Glomerular visceral epithelial cell (primary cell): ENCODE measurements around the gene RGPD4.
"Not testable (repeated sequence)": the region's sequence is repeated elsewhere in the genome, so short reads cannot be mapped to it uniquely, and the experiment has no call there.

Experiments used
- DNase-seq: peaks from one replicate; pipeline ENCODE4 v3.0.0-alpha.2; 2016; ENCODE audit errors: extremely low spot score

Gene RGPD4

GRCh38 chr2:107826749-107827148 lies at the start of gene RGPD4:
Gene RGPD4, plus strand, starts transcription at chr2:107826892. Its CDS starts 122 bp downstream, at chr2:107827014.
- not testable (repeated sequence) for DNase-seq

- no peak for DNase-seq
Observed at GRCh38 chr2:107777974-107778373, 48.7 kb upstream of the RGPD4 start.

GRCh38 chr2:107785756-107786155 lies 40.9 kb upstream of the RGPD4 start:
- DNase-seq = no peak

GRCh38 chr2:107790837-107791236 lies 35.9 kb upstream of the RGPD4 start:
- no peak for DNase-seq

DNA sequence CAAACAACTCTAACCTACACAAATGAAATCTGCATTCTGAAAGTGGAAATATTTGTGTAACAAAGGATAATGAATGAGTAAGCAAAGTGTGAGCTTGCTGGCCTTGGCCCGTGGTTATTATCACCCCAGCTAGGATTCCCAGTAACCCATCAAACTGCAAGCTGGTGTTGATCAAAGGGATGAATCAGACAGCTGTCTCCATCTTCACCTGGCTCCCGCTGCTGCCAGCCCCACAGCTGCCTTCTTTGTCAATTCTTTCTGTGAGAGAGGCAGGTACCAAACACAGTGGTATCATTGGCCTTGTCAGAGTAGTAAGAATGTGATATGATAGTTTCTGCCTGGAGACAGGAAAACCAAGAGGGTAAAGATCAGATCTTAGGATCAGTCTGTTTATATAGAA lies 25.2 kb upstream of the RGPD4 start:
- DNase-seq = no peak

DNA sequence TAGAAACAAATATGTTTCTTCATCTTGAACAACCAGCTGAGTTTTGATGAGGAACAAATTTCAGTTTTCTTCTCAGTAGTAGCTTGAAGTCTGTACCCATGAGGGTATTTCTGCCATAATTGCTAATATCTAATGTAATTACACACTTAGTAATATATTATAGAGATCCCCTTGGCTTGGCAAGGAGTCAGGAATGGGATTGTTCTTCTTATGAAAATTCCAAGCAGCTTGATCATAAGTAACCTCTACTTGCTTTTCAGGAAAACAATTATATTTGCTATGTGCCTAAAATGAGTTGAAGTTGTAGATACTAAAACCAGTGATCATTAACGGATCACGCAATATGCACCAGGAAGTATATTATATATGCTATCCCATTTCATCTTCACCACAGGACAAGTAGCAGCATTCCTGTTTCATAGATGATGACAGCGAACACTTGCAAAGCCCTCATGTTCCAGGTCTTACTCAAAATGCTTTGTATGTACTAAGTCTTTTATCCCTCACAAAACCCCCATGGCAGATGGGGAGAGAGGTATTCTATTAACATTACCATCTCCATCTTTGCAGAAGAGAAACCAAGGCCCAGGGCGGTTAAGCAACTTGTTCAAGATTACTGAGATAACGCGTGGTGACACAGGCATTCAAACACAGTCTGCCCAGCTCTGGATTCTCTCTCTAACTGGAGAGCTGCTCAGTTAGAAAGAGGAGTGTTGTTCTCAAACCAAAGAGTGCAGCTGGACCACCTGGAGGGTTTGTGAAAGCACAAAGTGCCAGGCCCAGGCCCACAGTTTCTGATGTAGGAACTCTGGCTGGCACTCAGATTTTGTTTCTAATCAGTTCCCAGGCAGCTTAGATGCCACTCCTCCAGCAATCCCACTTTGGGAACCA lies 21.8 kb upstream of the RGPD4 start:
- DNase-seq = no peak

DNA sequence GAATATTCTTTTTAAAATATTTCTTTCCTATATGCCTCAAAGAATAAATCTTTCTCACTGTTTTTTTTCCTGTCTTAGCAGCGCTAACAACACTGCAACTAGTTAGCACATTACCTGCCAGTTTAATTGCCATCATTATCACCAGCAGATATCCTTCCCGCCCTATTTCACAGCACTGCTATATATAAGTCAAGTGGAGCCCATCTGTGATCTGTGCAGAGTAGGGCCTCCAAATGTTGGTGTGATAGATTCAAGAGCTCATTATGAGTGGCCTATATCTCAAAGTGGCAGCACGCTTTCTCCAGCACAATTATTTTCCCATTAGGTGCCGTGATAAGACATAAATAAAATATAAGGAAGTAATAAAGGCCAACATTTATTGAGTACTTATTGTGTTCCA lies 19.8 kb upstream of the RGPD4 start:
- no peak for DNase-seq

DNA sequence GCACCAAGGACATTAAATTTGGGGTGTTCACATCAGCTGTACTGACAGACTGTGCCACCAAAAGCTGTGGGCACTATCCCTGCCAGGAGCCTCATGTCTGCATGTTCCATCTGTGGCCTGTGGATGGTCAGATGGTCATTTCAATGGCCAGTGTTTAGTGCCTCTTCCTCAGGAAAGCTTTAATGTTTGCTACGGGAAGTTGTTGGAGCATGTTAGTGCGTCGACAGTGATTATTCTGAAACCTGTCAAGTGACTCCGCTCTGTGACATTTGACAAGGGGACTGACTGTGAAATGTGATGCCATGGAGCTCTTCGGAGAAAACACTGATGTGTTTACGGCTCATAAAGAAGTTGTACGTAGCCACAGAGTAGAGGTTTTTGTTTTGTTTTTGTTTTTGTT lies 18.7 kb upstream of the RGPD4 start:
- DNase-seq = no peak

DNA sequence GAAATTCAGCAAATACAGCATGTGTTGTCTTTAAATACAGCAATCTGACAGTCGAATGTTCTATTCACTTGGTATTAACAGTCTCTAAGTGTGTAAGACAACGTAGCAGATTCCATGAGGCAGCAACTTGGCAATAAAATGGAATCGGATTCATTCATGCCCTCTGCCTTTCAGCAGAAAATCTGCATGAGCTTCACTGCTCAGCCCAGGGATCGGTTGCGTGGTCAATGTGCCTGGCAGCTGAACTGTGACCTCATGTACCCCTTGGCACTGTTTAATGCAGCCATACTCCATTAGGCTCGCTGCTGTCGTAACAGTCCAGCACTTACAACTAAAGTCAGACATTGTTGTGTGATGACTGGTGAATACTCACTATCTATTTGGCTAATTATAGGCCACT lies 17.7 kb upstream of the RGPD4 start:
- no peak for DNase-seq

DNA sequence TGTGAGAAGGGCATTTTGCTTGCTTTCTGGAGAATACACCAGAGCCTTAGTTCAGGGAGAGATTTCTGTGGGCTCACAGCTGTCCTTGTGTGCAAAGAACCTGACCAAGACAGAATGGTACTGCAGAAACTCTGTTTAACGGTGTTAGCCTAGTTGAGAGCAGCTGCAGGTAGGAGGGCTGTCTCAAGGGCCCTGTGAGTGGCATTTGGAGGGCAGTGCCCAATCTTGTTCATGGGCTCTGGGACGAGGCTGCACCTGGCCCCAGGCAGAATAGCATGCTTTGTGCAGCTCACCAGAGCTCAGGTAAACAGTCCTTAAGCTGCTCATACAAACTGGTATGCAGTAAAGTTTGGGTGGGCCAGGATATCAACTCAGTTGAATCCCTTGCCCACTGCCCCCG lies 16.9 kb upstream of the RGPD4 start:
- DNase-seq = no peak

DNA sequence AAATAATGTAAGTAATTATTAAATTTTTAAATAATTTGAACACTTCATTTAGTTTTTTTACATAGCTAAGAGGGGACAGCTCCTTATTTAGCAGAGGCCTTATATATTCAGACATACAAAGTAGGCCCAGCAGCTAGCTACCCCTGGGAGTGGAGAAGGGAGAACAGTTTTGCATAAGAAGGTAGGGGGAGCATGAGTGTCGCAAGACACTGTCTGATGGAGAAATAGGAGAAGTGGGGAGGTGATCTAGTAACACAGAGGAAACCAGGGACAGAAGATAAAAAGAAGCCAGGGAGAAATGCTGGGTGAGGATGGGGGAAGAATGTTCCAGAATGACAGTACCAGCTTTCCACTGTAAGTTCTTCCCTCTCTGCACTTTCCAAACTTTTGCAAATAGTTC lies 16.0 kb upstream of the RGPD4 start:
- DNase-seq = no peak

GRCh38 chr2:107811411-107811810 lies 15.3 kb upstream of the RGPD4 start:
- no peak for DNase-seq

GRCh38 chr2:107812006-107812405 lies 14.7 kb upstream of the RGPD4 start:
- no peak for DNase-seq

GRCh38 chr2:107817378-107817777 lies 9.3 kb upstream of the RGPD4 start:
- DNase-seq = no peak

- no peak for DNase-seq
Observed at GRCh38 chr2:107822302-107822701, 4.4 kb upstream of the RGPD4 start.

DNA sequence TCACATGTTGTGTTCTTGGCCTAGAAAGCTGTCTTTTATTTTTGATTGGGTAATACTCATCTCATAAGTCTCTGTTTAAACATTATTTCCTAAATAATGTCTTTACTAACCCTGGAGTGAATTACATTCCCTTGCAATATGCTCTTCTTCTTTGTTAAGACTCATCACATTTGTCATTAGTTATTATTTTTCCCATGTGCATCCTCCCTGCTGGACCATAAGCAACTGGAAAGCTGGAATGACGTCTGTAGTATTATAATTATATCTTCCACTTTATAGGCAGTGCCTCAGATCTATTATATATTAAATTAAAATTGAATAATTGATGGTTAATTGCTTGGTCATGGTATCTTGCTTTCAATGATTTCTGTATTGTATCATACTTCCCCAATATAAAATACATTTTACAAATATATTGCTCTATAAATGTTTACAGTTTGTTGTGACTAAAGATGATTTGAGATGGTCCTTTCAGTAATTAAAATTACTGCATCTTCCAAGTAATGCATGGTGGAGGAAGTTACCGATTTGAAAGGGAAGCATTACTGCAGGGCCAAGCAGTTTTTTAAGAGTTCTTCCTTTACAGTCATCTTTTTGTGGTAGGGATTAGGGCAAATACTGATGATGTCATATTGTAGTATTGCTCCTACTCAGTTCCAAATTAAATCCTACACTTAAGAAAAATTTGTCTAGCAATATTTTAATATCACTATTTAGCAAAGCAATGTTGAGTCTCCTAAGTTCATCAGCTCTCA lies 2.1 kb upstream of the RGPD4 start:
- DNase-seq = no peak

DNA sequence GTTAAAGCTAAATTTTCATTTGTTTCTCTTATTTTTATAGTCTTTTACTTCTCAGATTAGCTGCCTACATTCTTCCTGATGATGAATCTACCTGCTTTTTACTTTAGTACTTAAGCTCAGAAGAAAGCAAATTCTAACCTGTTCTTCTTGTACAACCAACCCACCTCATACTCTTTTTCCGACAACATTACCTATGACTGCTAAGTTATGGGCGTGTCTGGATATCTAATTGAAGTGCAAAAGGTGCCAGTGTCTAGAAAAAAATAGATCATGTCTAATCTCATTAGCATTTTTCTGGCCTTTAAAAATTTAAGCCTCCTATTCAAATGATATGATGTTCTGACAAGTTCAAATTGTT lies 1.5 kb upstream of the RGPD4 start:
- DNase-seq = no peak

DNA sequence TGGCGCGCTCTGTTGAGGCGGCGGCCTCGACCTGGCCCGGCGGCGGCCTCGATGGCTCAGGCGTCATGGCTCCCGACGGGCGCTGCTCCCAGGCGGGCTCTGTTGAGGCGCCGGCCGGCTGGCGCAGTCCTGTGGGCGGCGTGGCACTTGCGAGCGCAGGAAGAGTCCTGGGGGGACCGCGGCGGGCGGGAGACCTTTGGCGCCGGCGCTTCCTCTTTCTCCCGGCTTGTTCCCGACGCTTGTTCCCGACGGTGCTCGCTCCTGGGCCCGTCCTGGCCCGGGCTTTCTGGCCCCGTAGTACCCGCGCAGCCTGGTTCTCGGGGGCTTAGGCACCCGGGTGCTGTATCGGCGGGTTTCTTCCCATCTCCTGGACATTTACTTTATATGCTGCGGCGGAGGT lies 2.8 kb downstream of the RGPD4 start:
- DNase-seq = not testable (repeated sequence)

DNA sequence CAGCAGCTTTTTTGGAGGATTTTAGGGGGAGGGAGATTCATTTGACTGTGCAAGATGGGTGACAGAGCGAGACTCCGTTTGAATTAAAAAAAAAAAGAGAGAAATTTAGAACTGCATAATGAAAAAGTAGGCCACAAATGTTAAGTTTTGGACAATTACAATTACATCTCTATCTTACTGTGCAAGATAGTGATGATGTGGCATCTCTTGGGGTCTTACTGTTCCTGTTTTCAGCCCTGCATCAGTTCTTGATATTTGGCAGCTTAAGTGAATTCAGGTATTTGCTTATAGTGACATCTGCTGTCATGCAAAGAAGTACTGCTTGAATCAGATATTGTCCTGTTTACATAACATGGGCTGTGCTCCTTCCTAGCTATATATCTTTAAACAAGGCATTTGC lies 6.5 kb downstream of the RGPD4 start:
- DNase-seq = not testable (repeated sequence)

GRCh38 chr2:107833618-107834017 lies 6.9 kb downstream of the RGPD4 start:
- DNase-seq = not testable (repeated sequence)

- DNase-seq = not testable (repeated sequence)
Observed at GRCh38 chr2:107916121-107916520, 89.4 kb downstream of the RGPD4 start.

GRCh38 chr2:107916696-107917370 lies 90.1 kb downstream of the RGPD4 start:
- DNase-seq = not testable (repeated sequence)
